Osteocyte (in vitro differentiated cells): ENCODE results near the gene APLN. TPM values are rescaled to one million over a fixed set of nuclear protein-coding genes. Genes with fewer than 3 reads are reported as not detected.

Source experiments
- DNase-seq: peaks from one replicate; pipeline ENCODE4 v3.0.0; 2021; ENCODE audit warnings: mixed read lengths; ENCODE audit not compliant: unreplicated experiment; ENCODE audit errors: extremely low spot score
- H3K27ac Mint-ChIP-seq: one replicate; pipeline ENCODE4 v1.8.0; 2021; ENCODE audit warnings: mild to moderate bottlenecking, mixed read lengths; ENCODE audit not compliant: unreplicated experiment
- H3K27me3 Mint-ChIP-seq: one replicate; pipeline ENCODE4 v1.8.0; 2021; ENCODE audit warnings: mixed read lengths; ENCODE audit not compliant: unreplicated experiment
- H3K36me3 Mint-ChIP-seq: one replicate; pipeline ENCODE4 v1.8.0; 2021; ENCODE audit warnings: mixed read lengths; ENCODE audit not compliant: unreplicated experiment
- H3K4me1 Mint-ChIP-seq: one replicate; pipeline ENCODE4 v1.8.0; 2021; ENCODE audit warnings: mixed read lengths; ENCODE audit not compliant: unreplicated experiment
- H3K4me3 Mint-ChIP-seq: one replicate; pipeline ENCODE4 v1.8.0; 2021; ENCODE audit warnings: mild to moderate bottlenecking, moderate library complexity, mixed read lengths; ENCODE audit not compliant: unreplicated experiment
- H3K9me3 Mint-ChIP-seq: one replicate; pipeline ENCODE4 v1.8.0; 2021; ENCODE audit warnings: mixed read lengths; ENCODE audit not compliant: unreplicated experiment
- CTCF ChIP-seq: fragments of 200-600 bp; sonication (generic); IDR thresholded peaks from 2 replicates; pipeline ENCODE4 v1.5.0; 2021; ENCODE audit warnings: antibody characterized with exemption, mild to moderate bottlenecking, moderate library complexity
- total RNA-seq: library from RNA; stranded (reverse); gene quantifications from 2 replicates; pipeline ENCODE4 v1.2.1, GENCODE V29; 2021

APLN gene
- total RNA-seq, 1 donor from 2014 or later: 0.38 TPM

- H3K4me1 Mint-ChIP-seq: no peaks in the 10 kb centered on the region
- H3K27ac Mint-ChIP-seq: no peak overlapping the region
- H3K4me3 Mint-ChIP-seq: no peak overlapping the region
- no peak for TF ChIP-seq CTCF
- no peak for DNase-seq
- no peaks in the 10 kb centered on the region for H3K9me3 Mint-ChIP-seq
- no peaks in the 10 kb centered on the region for H3K36me3 Mint-ChIP-seq
- no peaks in the 10 kb centered on the region for H3K27me3 Mint-ChIP-seq
Observed at GRCh38 chrX:129613596-129613995, 41.2 kb downstream of the APLN start.

DNA sequence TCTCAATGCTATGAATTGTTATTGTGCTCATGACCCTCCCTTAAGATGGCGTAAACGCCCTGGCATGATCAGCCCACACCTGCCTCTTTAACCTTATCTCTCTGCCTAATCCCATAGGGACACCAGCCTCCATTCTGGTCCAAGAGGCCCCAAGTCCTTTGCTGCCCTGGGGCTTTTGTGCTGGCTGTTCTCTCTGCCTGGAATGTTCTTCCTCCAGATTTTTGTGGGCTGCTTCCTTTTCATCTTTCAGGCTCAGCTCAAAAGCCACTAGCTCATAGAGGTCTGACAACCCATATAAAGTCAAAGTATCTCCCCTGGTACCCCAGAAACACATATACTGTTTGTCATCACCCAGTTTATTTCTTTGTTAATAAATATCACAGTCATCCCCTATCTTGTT lies 42.4 kb downstream of the APLN start:
- Mint-ChIP-seq H3K36me3 (no peaks in the 10 kb centered on the region), H3K27ac (no peak overlapping the region), H3K4me1 (no peaks in the 10 kb centered on the region), H3K9me3 (no peaks in the 10 kb centered on the region), H3K4me3 (no peak overlapping the region), H3K27me3 (no peaks in the 10 kb centered on the region)
- DNase-seq: no peak
- no peak for TF ChIP-seq CTCF

DNA sequence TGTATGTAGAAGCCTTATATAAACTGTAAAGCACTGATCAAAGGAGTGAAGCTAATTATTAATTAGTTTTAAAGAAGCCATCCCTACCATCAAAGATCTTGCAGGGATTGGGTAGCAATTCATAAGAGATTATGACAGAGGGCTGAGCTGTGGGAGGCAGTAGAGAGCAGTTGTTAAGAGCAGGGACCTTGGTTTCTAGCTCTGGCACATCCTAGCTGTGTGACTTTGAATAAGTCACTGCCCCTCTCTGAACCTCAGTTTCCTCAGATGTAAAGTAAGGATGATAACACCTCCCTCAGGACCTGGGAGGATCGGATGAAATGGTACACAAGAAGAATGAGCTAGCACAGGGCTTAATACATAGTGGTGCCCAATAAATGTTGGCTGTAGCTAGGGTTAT lies 45.4 kb downstream of the APLN start:
- Mint-ChIP-seq H3K4me1 (peaks cover 8% of the 10 kb centered on the region), H3K36me3 (no peaks in the 10 kb centered on the region), H3K4me3 (no peak overlapping the region), H3K9me3 (no peaks in the 10 kb centered on the region), H3K27ac (no peak overlapping the region), H3K27me3 (no peaks in the 10 kb centered on the region)
- no peak for DNase-seq
- TF ChIP-seq CTCF: no peak

DNA sequence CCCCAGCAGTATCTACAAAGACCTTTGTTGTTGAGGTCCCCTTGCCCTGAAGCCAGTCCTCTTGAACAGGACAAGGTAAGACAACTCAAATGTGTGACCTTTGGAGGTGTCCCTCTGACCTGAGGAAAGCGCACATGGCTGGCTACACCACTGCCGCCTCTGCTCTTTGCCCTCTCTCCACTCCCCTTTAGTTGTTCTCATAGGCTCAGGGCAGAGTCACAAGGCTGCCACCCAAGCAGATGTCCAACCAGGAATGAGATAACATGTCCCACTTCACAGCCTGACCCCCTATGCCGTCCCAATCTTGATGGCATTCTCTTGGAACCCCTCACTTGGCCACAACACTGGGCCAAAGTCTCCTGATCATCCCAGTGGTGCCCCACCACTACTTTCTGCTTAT lies 46.3 kb downstream of the APLN start:
- Mint-ChIP-seq H3K9me3 (no peaks in the 10 kb centered on the region), H3K4me1 (peaks cover 14% of the 10 kb centered on the region), H3K36me3 (no peaks in the 10 kb centered on the region), H3K27ac (no peak overlapping the region), H3K27me3 (no peaks in the 10 kb centered on the region), H3K4me3 (no peak overlapping the region)
- DNase-seq: no peak
- TF ChIP-seq CTCF: no peak

DNA sequence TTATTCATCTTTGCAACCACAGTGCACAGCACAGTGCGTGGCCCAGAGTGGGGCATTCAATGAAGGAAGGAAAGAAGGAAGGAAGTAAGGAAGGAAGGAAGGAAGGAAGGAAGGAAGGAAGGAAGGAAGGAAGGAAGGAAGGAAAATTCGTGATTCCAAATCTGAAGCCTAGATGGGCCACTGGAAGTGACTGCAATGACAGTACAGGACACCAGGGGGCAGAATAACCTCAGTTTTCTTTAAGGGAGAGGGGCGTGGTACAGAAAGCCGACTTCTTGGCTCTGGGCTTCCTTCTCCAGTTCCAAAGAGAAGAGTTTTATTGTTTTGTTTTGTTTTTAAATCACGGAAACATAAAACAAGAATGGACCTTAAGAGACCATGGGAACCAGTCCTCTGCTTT lies 47.8 kb downstream of the APLN start:
- no peaks in the 10 kb centered on the region for H3K36me3 Mint-ChIP-seq
- no peaks in the 10 kb centered on the region for H3K27me3 Mint-ChIP-seq
- no peaks in the 10 kb centered on the region for H3K9me3 Mint-ChIP-seq
- no peak overlapping the region for H3K4me3 Mint-ChIP-seq
- no peak overlapping the region for H3K27ac Mint-ChIP-seq
- peaks cover 16% of the 10 kb centered on the region for H3K4me1 Mint-ChIP-seq
- peak; percentile 82 for TF ChIP-seq CTCF
- DNase-seq: no peak
